Mucosa of gallbladder (tissue), 1 donor: ENCODE measurements around the gene PLEK. TPM values are rescaled to one million over a fixed set of nuclear protein-coding genes. Genes with fewer than 3 reads are reported as not detected.
"Not testable (repeated sequence)": the region's sequence is repeated elsewhere in the genome, so short reads cannot be mapped to it uniquely, and the experiment has no call there.

Experiments used
- DNase-seq: peaks from one replicate; pipeline ENCODE4 v3.0.0-alpha.2; 2020; ENCODE audit warnings: low spot score
- total RNA-seq: library from RNA; stranded (reverse); gene quantifications from one replicate; pipeline ENCODE4 v1.2.1, GENCODE V29; 2021
- donor health status: DM: no; HTN: no; CAD: no.

Gene PLEK
- total RNA-seq, 1 donor from 2014 or later: 9.4 TPM

DNA sequence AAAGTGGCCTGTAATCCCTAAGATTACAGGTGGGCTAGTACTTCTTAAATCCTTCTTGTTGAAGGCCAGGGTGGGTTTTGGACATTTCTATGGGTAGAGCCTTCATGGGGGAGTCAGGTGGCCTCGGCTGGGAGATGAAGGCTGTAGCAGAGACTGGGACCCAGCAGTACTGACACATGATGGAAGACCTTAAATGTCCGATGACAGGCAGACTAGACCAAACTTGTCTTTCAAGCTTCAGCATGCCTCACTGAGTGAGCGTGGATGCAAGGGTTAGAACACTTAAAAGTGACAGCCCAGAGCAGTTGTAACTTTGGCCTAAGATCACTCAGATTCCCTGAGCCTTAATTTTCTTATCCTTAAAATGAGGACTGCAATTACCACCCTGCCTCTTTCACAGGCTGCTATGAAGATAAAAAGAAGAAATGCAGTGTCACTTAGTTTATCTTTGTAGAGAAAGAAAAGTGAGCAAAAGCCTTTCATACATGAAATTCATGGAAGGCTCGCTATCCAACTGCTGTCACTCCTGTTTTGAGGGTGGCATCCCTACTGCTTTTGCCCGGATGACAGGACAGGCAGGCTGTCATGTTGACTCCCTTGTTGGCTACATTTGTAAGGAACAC is 19.5 kb downstream of the PLEK start:
- DNase-seq: no peak

DNA sequence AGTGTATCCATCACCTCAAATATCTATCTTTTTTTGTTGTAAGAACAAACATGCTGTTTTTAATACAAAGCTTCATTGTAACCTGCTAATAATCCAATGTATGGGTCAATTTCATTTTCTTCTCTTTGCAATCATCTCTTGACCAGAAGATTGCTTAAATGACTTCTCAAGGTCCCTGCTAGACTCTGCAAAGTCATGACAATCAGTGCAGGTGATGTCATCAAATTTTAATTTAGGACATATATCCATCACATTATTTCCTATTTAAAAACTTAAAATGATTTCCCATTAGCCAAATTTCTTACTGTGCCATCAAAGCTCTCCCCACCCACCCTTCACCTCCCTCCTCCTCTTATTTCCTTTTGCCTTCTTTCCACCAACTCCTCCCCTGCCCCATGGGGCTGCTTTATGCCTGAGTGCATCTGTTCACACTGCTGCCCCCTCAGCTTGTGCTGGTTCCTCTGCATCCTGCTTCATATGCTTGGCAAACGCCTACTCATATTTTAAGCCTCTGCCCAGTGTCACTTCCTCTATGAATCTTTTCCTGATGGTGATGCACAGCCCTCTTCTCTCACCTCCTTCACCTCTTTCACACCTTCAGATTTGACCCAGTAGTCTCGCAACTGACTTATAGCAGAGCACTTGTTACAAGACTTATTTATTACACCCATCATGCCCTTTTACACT is 20.3 kb downstream of the PLEK start:
- DNase-seq: no peak

DNA sequence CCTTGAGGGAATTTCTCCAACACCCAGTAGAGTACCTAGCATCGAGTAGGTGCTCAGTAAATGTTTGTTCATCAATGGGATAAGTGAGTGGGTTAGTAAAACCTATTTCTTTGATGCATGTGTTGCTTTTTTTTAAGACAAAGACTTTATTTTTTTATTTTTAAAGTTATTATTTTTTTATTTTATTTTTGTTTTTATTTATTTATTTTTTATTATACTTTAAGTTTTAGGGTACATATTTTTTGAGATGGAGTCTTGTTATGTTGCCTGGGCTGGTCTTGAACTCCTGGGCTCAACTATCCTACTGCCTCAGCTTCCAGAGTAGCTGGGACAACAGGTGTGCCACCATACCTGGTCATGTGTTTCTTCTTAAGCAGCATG is 20.8 kb downstream of the PLEK start:
- no peak for DNase-seq

DNA sequence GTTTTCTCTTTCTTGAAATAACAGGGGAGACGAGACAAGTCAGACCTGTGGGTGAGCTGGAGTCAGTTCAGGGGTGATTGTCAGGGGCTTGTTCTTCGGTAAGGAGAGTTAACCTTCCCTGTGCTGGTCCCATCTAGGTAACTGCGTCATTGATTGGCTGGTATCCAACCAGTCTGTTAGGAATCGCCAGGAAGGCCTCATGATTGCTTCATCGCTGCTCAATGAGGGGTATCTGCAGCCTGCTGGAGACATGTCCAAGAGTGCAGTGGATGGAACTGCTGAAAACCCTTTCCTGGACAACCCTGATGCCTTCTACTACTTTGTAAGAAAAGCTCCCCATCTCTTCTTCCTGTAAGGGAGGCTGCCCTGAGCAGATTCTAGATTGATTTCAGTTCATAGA is 21.3 kb downstream of the PLEK start:
- DNase-seq: no peak

DNA sequence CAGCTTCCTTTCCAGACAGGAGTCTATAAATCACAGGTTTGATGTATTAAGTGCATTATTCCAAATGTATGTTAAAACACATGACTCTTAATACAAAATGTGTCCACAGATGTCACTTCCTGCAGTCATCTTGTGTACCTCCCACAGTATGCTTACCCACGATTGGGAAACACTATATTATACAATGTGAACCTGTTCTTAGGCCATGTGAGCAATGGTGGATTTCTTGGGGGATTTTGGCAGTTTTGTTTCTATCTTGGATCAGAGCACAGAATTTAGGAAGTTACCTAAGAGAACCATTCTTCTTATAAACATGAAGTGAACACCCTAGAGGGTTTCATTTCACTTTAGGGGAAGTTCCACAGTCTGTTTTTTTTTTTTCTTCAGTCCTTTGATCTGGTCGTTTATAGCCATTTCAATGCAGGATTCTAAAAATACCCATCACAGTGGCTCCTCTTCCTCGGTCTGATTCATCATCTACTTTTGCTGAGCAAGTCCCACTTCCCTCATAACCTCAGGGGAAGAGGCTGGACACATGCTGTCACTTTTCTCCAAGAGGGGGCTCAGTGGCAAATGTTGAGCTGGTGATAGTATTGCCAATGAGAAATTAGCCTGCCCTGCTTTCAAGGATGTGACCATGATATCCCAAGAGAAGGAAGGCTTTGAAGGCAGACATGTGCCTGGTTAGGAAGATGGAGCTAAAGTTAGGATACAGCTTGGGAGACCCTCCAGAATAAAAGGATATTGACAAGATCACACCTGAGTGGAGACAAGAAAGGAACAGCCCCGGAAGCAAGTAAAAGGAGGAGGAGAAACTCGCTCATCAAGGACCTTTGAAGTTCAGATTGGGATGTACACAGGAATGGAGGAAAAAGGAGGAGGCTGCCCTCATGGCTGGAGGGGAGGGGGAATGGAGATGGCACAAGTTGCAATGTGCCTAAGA is 22.6 kb downstream of the PLEK start:
- no peak for DNase-seq

DNA sequence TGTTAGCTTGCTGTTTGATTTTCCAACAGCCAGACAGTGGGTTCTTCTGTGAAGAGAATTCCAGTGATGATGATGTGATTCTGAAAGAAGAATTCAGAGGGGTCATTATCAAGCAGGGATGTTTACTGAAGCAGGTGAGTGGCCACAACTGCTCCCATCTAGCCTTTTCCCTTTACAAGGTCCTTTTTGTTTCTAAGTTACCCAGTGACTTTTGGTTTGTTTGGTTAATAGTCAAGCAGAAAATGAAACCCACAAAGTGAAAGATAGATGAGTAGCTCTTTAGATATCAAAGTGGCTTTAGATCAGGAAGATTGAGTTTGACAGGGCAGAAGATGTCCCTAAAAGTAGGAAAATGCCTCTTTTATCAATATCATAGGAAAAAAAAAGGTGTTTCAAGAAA is 23.3 kb downstream of the PLEK start:
- no peak for DNase-seq

DNA sequence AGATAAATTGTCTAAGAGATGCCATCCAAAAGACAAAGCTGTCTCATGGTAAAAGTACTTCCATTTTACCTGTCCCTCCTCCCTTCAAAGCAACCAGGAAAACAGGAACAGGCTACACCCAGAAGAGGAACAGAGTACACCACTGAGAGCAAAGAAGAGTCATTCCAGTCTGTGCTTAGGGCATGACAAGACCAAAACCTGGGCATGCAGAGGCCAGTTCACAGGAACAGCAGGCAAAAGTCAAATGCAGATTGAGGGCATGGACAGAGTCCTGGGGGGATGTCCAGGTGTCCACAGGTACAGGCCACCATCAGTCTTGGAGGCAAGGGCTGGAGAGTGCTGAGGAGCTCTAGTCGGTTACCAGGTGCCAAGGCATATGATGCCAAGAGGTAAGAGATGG is 23.7 kb downstream of the PLEK start:
- no peak for DNase-seq

DNA sequence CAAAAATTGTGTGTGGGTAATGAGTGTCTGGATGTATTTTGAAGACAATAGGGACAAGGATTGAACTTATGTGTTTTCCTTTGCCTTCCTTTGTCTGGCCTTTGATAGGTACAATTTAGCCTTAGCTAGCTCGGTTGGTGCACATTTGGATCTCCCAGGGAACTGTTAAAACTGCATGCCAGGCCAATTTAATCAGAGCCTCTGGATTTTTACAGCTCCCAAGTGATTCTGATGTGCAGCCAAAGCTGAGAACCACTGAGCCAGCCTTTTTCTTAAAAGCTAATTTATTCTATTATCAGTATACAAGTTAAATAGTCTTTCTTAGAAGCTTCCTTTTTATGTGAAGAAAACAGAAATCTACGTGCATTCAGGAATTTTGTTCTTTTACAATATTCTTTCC is 25.0 kb downstream of the PLEK start:
- no peak for DNase-seq

DNA sequence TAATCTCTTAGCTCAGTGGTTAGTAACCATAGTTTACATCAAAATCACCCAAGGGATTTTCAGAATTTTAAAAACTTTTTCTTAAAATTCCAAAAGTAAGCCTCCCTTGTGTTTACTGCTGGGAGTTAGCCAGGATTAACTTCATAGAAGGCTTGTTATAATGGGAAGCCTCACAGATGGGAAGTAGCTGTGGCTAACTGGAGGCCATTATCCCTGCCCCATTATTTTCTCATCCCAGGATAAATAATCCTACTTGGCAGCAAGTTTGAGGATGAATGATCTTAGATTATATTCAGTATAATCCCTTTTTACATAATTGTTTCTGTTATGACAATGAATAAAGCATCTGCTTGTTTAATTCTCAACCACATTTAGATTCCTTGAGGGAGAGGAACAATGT is 25.5 kb downstream of the PLEK start:
- no peak for DNase-seq

DNA sequence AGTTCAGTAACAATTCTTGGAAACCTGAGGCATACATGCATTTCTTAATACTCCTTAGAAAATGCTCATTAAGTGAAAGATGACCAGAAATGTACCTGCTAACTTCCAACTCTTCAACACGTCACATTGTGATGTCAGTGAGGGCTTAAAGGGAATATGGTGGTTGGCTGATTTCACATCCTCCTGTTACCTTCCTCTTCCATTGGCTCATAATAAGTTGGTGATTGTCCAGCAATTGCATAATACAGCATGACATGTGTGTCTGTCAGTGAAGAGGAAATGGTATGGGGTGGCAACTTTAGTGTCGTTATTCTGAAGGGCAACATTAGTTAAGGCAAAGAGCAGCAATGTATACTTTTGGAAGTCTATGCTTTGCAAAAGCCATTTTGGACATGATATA is 26.0 kb downstream of the PLEK start:
- no peak for DNase-seq

DNA sequence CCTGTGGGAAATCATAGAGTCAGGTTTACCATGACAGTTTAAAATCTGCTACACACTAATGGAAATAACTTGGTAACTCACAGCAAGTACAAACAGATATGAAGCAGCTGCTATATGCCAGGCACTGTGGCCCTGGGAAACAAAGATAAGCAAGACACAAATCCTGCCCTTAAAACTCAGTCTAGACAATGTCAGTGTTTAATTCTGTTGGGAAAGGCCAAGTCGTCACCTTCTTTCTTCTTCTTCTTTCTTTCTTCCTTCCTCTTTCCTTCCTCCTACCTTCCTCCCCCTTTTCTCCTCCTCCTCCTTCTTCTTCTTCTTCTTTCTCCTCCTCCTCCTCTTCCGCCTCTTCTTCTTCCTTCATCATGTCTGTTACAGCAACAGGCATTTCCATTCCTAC is 26.8 kb downstream of the PLEK start:
- no peak for DNase-seq

DNA sequence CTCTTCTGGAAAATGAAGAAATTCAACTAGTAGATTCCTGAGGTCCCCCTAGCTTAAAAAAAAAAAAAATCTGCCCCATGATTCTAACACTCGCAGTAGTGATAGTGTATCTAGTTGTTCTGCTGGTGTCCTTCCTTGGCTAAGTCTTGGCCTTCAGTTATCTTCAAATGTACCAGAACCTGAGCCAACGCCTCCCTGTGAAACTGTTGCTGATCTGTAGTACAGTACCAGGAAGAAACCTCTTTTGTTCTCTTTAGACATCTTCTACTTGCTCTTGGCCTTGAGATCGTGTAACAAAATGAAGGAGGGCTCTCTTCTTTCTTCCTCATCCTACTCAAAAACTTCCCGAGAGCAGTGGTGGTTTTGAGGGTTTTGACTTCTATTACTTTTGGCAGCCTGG is 31.0 kb downstream of the PLEK start:
- no peak for DNase-seq

DNA sequence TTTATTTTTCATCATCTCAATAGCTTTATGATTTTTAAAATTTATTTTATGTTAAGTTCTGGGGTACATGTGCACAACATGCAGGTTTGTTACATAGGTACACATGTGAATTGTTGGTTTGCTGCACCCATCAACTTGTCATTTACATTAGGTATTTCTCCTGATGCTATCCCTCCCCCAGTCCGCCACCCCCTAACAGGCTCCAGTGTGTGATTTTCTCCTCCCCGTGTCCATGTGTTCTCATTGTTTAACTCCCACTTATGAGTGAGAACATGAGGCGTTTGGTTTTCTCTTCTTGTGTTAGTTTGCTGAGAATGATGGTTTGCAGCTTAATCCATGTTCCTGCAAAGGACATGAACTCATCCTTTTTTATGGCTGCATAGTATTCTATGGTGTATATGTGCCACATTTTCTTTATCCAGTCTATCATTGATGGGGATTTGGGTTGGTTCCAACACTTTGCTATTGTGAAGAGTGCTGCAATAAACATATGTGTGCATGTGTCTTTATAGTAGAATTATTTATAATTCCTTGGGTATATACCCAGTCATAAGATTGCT is 32.7 kb downstream of the PLEK start:
- not testable (repeated sequence) for DNase-seq

DNA sequence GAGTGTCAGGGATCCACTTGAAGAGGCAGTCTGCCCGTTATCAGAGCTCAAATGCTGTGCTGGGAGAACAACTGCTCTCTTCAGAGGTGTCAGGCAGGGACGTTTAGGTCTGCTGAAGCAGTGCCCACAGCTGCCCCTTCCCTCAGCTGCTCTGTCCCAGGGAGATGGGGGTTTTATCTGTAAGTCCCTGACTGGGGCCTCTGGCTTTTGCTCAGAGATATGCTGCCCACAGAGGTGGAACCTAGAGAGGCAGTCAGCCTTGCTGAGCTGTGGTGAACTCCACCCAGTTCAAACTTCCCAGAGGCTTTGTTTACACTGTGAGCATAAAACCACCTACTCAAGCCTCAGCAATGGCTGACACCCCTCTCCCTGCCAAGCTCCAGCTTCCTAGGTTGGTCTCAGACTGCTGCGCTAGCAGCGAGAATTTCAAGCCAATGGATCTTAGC is 38.1 kb downstream of the PLEK start:
- DNase-seq: no peak

DNA sequence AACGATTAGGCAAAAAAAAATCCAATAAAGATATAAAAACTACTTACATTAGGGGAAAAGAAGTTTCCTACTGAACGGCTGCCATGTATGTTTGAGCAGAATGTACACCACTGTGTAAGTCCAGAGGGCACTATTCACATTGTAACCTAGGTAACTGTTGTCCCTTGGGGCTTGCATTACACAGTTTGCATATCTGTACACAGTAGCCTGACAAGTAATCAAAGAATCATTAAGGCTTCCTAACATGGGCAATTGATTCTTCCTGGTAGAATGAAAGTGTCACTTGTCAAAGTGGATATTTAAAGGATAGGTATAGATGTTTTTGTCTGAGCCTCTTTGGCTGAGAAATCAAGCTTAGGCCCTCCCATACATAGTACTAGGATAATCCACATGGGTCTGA is 39.1 kb downstream of the PLEK start:
- no peak for DNase-seq

DNA sequence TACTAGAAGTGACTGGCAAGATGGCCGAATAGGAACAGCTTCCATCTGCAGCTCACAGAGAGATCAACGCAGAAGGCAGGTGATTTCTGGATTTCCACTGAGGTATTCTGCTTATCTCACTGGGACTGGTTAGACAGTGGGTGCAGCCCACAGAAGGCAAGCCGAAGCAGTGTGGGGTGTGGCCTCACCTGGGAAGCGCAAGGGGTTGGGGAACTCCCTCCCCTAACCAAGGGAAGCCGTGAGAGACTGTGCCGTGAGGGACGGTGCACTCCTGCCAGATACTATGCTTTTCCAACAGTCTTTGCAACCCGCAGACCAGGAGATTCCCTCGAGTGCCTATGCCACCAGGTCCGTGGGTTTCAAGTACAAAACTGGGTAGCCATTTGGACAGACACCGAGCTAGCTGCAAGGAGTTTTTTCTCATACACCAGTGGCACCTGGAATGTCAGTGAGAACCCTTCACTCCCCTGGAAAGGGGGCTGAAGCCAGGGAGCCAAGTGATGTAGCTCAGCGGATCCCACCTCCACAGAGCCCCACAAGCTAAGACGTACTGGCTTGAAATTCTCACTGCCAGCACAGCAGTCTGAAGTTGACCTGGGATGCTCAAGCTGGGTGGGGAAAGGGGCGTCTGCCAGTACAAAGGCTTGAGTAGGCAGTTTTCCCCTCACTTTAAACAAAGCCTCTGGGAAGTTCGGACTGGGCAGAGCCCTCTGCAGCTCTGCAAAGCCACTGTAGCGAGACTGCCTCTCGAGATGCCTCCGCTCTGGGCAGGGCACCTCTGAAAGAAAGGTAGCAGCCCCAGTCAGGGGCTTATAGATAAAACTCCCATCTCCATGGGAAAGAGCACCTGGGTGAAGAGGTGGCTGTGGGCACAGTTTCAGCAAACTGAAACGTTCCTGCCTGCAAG is 40.1 kb downstream of the PLEK start:
- DNase-seq: no peak

DNA sequence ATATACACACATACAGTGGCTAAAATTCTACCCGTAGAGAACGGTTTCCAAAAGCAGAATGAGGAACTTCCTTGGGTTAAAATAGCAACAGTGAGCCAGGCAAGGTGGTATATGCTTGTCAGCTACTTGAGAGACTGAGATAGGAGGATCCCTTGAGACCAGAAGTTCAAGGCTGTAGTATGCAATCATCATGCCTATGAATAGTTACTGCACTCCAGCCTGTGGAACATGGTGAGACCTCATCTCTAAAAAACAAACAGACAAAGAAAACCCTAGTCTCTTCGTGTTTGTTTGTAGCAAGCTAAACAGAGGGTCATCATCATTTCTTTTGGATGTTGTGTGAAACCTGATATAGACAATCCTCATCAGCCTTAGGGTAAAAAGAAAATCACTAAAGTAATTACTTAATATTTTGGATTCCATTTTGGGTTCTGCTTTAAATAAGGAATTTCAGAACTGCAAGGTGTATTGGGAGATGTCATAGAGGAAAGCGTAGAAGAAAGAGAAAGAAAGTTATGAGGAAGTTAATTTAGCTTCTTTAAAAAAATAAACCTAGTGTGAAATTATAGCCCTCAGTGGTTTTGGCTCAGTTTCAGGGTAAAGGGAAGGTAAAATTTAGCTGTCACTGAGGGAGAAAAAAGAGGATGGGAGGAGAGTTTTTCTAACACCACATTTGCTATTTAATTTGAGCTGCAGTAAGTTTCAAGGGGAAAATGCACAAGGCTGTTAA is 46.5 kb downstream of the PLEK start:
- no peak for DNase-seq

DNA sequence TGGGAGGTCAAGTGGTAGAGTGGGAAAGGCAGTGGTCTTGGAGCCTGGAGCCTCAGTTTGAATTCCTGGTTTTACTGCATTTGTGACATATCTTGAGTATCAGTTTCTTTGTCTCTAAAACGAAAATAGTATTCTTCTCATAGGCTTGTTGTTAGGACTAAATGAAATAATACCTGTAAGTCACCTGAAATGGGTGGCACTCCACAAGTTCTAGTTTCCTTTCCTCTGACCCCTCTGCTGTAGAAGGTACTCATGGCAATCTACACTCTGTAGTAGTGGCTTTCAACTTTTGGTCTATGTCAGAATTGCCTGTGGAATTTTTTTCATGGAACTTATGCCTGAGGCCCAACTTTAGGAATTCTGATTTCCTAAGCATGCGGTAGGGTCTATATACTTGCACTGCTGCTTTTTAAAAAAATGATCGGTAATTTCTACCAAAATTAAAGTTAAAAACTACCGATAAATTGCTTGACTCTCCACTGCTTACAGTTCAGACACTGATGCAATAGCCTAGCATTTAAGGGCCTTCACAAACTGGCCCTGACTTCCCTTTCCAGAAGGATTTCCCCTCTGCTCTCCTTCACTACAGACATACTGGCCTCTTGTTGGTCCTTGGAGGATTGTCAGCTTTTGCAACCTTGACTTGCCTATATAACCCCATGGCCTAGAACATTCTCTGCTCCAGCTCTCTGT is 47.2 kb downstream of the PLEK start:
- DNase-seq: no peak

DNA sequence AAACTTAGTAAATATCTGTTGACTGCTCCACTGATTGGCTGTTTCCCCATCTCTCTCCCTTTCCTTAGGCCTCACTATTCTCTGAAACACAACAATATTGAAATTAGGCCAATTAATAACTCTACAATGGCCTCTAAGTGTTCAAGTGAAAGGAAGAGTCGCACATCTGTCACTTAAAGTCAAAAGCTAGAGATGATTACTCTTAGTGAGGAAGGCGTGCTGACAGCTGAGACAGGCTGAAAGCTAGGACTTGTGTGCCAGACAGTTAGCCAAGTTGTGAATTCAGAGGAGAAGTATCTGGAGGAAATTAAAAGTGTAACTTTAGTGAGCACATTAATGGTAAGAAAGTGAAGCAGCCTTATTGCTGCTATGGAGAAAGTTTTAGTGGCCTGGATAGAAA is 48.4 kb downstream of the PLEK start:
- DNase-seq: no peak

DNA sequence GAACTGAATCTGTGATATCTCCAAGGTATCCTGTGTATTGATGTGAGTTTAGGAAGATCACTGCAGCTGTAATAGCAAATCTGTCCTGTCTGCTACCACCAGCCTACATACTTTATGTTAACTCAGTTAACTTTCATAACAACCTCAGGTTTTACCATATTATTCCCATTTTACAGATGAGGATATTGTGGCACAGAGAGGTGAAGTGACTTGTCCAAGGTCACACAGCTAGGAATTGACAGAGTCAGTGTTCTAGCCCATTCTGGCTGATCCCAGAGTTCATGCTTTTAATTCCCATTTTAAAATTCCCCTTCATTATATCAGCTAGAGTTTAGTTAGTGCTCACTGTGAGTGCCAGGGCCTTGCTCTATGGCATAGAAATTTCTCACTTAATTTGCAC is 49.4 kb downstream of the PLEK start:
- no peak for DNase-seq
